ENCODE data around the gene CORO2A.
"Not testable (repeated sequence)": the region's sequence is repeated elsewhere in the genome, so short reads cannot be mapped to it uniquely, and the experiment has no call there.

CORO2A gene

GRCh38 chr9:98135558-98135934 is 56.9 kb downstream of the CORO2A start:
- no peak for DNase-seq

GRCh38 chr9:98134702-98135557 is 57.5 kb downstream of the CORO2A start:
- no peak for DNase-seq

GRCh38 chr9:98132806-98133631 is 59.4 kb downstream of the CORO2A start:
- DNase-seq: no peak

GRCh38 chr9:98132158-98132557 is 60.3 kb downstream of the CORO2A start:
- no peak for DNase-seq

GRCh38 chr9:98130576-98131228 is 61.7 kb downstream of the CORO2A start:
- DNase-seq: no peak

GRCh38 chr9:98130060-98130459 is 62.4 kb downstream of the CORO2A start:
- DNase-seq: not testable (repeated sequence)

- DNase-seq: peak; percentile 73
Measured at GRCh38 chr9:98129451-98129881, 63.0 kb downstream of the CORO2A start.

GRCh38 chr9:98128316-98128715 is 64.1 kb downstream of the CORO2A start:
- no peak for DNase-seq

GRCh38 chr9:98127226-98127625 is 65.2 kb downstream of the CORO2A start:
- DNase-seq: no peak

- no peak for DNase-seq
Measured at GRCh38 chr9:98124637-98125426, 67.6 kb downstream of the CORO2A start.

- DNase-seq: not testable (repeated sequence)
Measured at GRCh38 chr9:98124091-98124490, 68.3 kb downstream of the CORO2A start.

- no peak for DNase-seq
Measured at GRCh38 chr9:98121058-98121457, 71.4 kb downstream of the CORO2A start.

GRCh38 chr9:98120476-98120875 is 72.0 kb downstream of the CORO2A start:
- DNase-seq: no peak

GRCh38 chr9:98118640-98119601 is 73.5 kb downstream of the CORO2A start, which contains the start of gene TRIM14:
TRIM14 (minus strand) TSS chr9:98119222; CDS start chr9:98119188, 34 bp downstream.
- peak; percentile 44 for DNase-seq

GRCh38 chr9:98117984-98118639 is 74.3 kb downstream of the CORO2A start:
- peak; percentile 64 for DNase-seq

GRCh38 chr9:98117097-98117496 is 75.3 kb downstream of the CORO2A start:
- not testable (repeated sequence) for DNase-seq

- no peak for DNase-seq
Measured at GRCh38 chr9:98109052-98109451, 83.4 kb downstream of the CORO2A start.

GRCh38 chr9:98108531-98109031 is 83.9 kb downstream of the CORO2A start:
- DNase-seq: peak; percentile 50

- no peak for DNase-seq
Measured at GRCh38 chr9:98107926-98108325, 84.5 kb downstream of the CORO2A start.

- no peak for DNase-seq
Measured at GRCh38 chr9:98105006-98105405, 87.4 kb downstream of the CORO2A start.
